ENCODE data around the gene GPBAR1. TPM values are rescaled to one million over a fixed set of nuclear protein-coding genes. Genes with fewer than 3 reads are reported as not detected.

GPBAR1 gene
- total RNA-seq, 1 experiment from 2014 or later, result 0.30 TPM

- no TSS peak for BruUV-seq (replicated peaks)
- CTCF ChIA-PET, result no interaction called here
- no peaks in the 10 kb centered on the region for H3K36me3 ChIP-seq (ENCODE audit: insufficient read depth, low read length, poor library complexity, severe bottlenecking)
- TF ChIP-seq EZH2 (IDR thresholded peaks at IDR 0.05; ENCODE audit: borderline replicate concordance, low read depth, low read length, poor library complexity, severe bottlenecking), result no peak
- H3K4me3 ChIP-seq (ENCODE audit: low read depth, low read length, poor library complexity, severe bottlenecking), result no peak overlapping the region
- no peak overlapping the region for H3K27ac ChIP-seq (ENCODE audit: low read depth, low read length, poor library complexity, severe bottlenecking)
- POLR2A ChIA-PET (ENCODE audit: low non-redundant PET), result no interaction called here
- intact Hi-C loops (cut with micrococcal nuclease; ENCODE audit: unreplicated experiment), result no loop called here
- no peak for DNase-seq (ENCODE audit: low spot score)
- no peaks in the 10 kb centered on the region for H3K9me3 ChIP-seq (ENCODE audit: low read depth, low read length, poor library complexity, severe bottlenecking)
- H3K4me1 ChIP-seq (ENCODE audit: insufficient read depth, low read length, poor library complexity, severe bottlenecking), result no peaks in the 10 kb centered on the region
- H3K27me3 ChIP-seq (replicated peaks; ENCODE audit: insufficient read depth, low read depth, low read length, poor library complexity), result no peaks in the 10 kb centered on the region
These were observed 51.5 kb downstream of the GPBAR1 start for GRCh38 chr2:218312267-218312756.

- POLR2A ChIA-PET (ENCODE audit: low non-redundant PET), result no interaction called here
- Histone ChIP-seq H3K27ac (ENCODE audit: low read depth, low read length, poor library complexity, severe bottlenecking) (no peak overlapping the region), H3K27me3 (replicated peaks; ENCODE audit: insufficient read depth, low read depth, low read length, poor library complexity) (no peaks in the 10 kb centered on the region), H3K9me3 (ENCODE audit: low read depth, low read length, poor library complexity, severe bottlenecking) (no peaks in the 10 kb centered on the region), H3K36me3 (ENCODE audit: insufficient read depth, low read length, poor library complexity, severe bottlenecking) (no peaks in the 10 kb centered on the region), H3K4me3 (ENCODE audit: low read depth, low read length, poor library complexity, severe bottlenecking) (no peak overlapping the region), H3K4me1 (ENCODE audit: insufficient read depth, low read length, poor library complexity, severe bottlenecking) (no peaks in the 10 kb centered on the region)
- intact Hi-C loops (cut with micrococcal nuclease; ENCODE audit: unreplicated experiment), result no loop called here
- no peak for DNase-seq (ENCODE audit: low spot score)
- no peak for TF ChIP-seq EZH2 (IDR thresholded peaks at IDR 0.05; ENCODE audit: borderline replicate concordance, low read depth, low read length, poor library complexity, severe bottlenecking)
- TF ChIP-seq, protein P1, sequence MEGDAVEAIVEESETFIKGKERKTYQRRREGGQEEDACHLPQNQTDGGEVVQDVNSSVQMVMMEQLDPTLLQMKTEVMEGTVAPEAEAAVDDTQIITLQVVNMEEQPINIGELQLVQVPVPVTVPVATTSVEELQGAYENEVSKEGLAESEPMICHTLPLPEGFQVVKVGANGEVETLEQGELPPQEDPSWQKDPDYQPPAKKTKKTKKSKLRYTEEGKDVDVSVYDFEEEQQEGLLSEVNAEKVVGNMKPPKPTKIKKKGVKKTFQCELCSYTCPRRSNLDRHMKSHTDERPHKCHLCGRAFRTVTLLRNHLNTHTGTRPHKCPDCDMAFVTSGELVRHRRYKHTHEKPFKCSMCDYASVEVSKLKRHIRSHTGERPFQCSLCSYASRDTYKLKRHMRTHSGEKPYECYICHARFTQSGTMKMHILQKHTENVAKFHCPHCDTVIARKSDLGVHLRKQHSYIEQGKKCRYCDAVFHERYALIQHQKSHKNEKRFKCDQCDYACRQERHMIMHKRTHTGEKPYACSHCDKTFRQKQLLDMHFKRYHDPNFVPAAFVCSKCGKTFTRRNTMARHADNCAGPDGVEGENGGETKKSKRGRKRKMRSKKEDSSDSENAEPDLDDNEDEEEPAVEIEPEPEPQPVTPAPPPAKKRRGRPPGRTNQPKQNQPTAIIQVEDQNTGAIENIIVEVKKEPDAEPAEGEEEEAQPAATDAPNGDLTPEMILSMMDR (conservative IDR thresholded peaks at IDR 0.05; ENCODE audit: low read depth, low read length), result no peak
- no TSS peak for BruUV-seq (replicated peaks)
- CTCF ChIA-PET, result interaction anchor here (0.6 kb wide), 1 partner anchor 20 kb away, joined by 6 read pairs; no protein-coding TSS in a partner anchor
These were observed 52.5 kb downstream of the GPBAR1 start for GRCh38 chr2:218313356-218313755.

Small RNA genes within 50 kb of the gene (microRNA-seq; reads per million reads assigned to microRNA genes)
- 1.1 reads per million for gene MIR6513

Other genes with a start within 250 kb of the GPBAR1 start
- gene RUFY4, start 191.8 kb upstream of the GPBAR1 start, total RNA-seq (2021), result 0.26 and 1.3 TPM in 2 replicates
- not detected in 2 replicates for gene CXCR2, start 135.0 kb upstream of the GPBAR1 start, total RNA-seq (2021)
- not detected in 2 replicates for gene CXCR1, start 94.1 kb upstream of the GPBAR1 start, total RNA-seq (2021)
- gene ARPC2, start 43.8 kb upstream of the GPBAR1 start, total RNA-seq (2021), result 241 and 291 TPM in 2 replicates
- gene AAMP, start 9.1 kb downstream of the GPBAR1 start, total RNA-seq (2021), result 74.7 and 78.8 TPM in 2 replicates
- gene PNKD, start 9.5 kb downstream of the GPBAR1 start, total RNA-seq (2021), result 36.7 and 44.9 TPM in 2 replicates
- 40.2 and 43.9 TPM in 2 replicates for gene TMBIM1, start 31.5 kb downstream of the GPBAR1 start, total RNA-seq (2021)
- gene CATIP, start 95.8 kb downstream of the GPBAR1 start, total RNA-seq (2021), result not detected in 2 replicates
- gene SLC11A1, start 121.3 kb downstream of the GPBAR1 start, total RNA-seq (2021), result 0.09 TPM in 1 of 2 replicates, not detected in the other
- 72.3 and 77.4 TPM in 2 replicates for gene CTDSP1, start 138.9 kb downstream of the GPBAR1 start, total RNA-seq (2021)
- gene VIL1, start 158.1 kb downstream of the GPBAR1 start, total RNA-seq (2021), result not detected in 2 replicates

All from A673 (cell line).